Fibroblast of lung (primary cell): ENCODE results near the gene ZNF710.

ENCODE experiments used
- CTCF ChIP-seq, 2 donors: IDR thresholded peaks in 1 of 2; conservative IDR thresholded peaks in 1 of 2; 1 replicate in 1 of 2; 2 replicates in 1 of 2; pipeline ENCODE4 v1.5.1; 2011 to 2012; ENCODE audit warnings: low read length in 2 of 2, control low read depth in 1 of 2, inconsistent platforms in 1 of 2, low read depth in 1 of 2, mild to moderate bottlenecking in 1 of 2
- EZH2 ChIP-seq: IDR thresholded peaks from 2 replicates; pipeline ENCODE4 v1.5.1; 2012; ENCODE audit warnings: low read length, control low read depth, mild to moderate bottlenecking; ENCODE audit errors: missing control alignments

GRCh38 chr15:90022905-90023700 is 22.0 kb downstream of the ZNF710 start:
- no peak for TF ChIP-seq CTCF (conservative IDR thresholded peaks at IDR 0.05 in 1 of 2, IDR thresholded peaks at IDR 0.05 in 1 of 2; ENCODE audit: low read depth in 1 of 2, low read length in 2 of 2)
- TF ChIP-seq EZH2 = no peak
